H1 (cell line): ENCODE data around the gene ANKRD6. TPM values are rescaled to one million over a fixed set of nuclear protein-coding genes. Genes with fewer than 3 reads are reported as not detected.

ENCODE experiments used
- CTCF ChIA-PET: fragments of 300-600 bp; sonication (Branson Sonifier 250); formaldehyde crosslinking; loops from one replicate; lab custom pipeline; 2021; ENCODE audit not compliant: partially characterized antibody; lab: Charles Lee
- POLR2A ChIA-PET: fragments of 300-600 bp; sonication (Branson Sonifier 250); formaldehyde crosslinking; loops from one replicate; lab custom pipeline; 2021; ENCODE audit warnings: inconsistent platforms; ENCODE audit not compliant: partially characterized antibody; lab: Charles Lee
- DNase-seq, 2 experiments: peaks; one replicate each; pipeline versions ENCODE4 v3.0.0 to v3.0.0-alpha.2; 2010 to 2022; ENCODE audit warnings: low spot score in 2 of 2, low read depth in 1 of 2, mixed read lengths in 1 of 2
- FAIRE-seq: peaks from 2 replicates; lab custom pipeline; 2011; peaks lifted over from hg19 to GRCh38; lab: Jason Lieb, UNC
- H2AFZ ChIP-seq: 2 replicates; pipeline ENCODE4 v1.8.1; 2012; ENCODE audit warnings: low read length, inconsistent platforms
- H2AK5ac ChIP-seq: 2 replicates; pipeline ENCODE4 v1.6.1; 2013; ENCODE audit warnings: low read depth, low read length
- H2BK120ac ChIP-seq: replicated peaks from 2 replicates; pipeline ENCODE3; 2013; ENCODE audit warnings: low read depth, low read length, inconsistent platforms
- H2BK12ac ChIP-seq: 2 replicates; pipeline ENCODE4 v1.6.1; 2013; ENCODE audit warnings: low read depth, low read length
- H2BK15ac ChIP-seq: 2 replicates; pipeline ENCODE4 v1.6.1; 2013; ENCODE audit warnings: low read length
- H2BK20ac ChIP-seq: 2 replicates; pipeline ENCODE4 v1.6.1; 2013; ENCODE audit warnings: low read length
- H2BK5ac ChIP-seq: 2 replicates; pipeline ENCODE4 v1.6.1; 2013; ENCODE audit warnings: low read depth, low read length
- H3K14ac ChIP-seq: 2 replicates; pipeline ENCODE4 v1.6.1; 2013; ENCODE audit warnings: inconsistent platforms; ENCODE audit not compliant: insufficient read length
- H3K18ac ChIP-seq: 2 replicates; pipeline ENCODE4 v1.6.1; 2013; ENCODE audit warnings: low read length; ENCODE audit errors: extremely low read depth
- H3K23ac ChIP-seq: 2 replicates; pipeline ENCODE4 v1.6.1; 2013; ENCODE audit warnings: inconsistent platforms; ENCODE audit not compliant: insufficient read length
- H3K23me2 ChIP-seq: 2 replicates; pipeline ENCODE4 v1.6.1; 2013; ENCODE audit warnings: low read depth, low read length
- H3K27ac ChIP-seq: 2 replicates; pipeline ENCODE4 v1.6.1; 2011; ENCODE audit warnings: low read depth, low read length, inconsistent platforms
- H3K27me3 ChIP-seq, 4 experiments: replicated peaks in 1 of 4; 1 replicate in 1 of 4; 2 replicates in 3 of 4; pipeline versions ENCODE4 v1.6.1 to v1.8.1; 2011 to 2013; ENCODE audit warnings: low read length in 3 of 4, mild to moderate bottlenecking in 3 of 4, inconsistent platforms in 2 of 4, mixed read lengths in 2 of 4, moderate library complexity in 1 of 4; ENCODE audit not compliant: control insufficient read depth in 3 of 4, insufficient read depth in 3 of 4; ENCODE audit errors: extremely low read depth in 1 of 4
- H3K36me3 ChIP-seq, 4 experiments: 2 replicates each; pipeline versions ENCODE4 v1.6.1 to v1.8.1; 2011 to 2013; ENCODE audit warnings: mild to moderate bottlenecking in 4 of 4, low read length in 3 of 4, moderate library complexity in 2 of 4, control low read depth in 1 of 4, inconsistent platforms in 1 of 4; ENCODE audit not compliant: insufficient read depth in 4 of 4, control insufficient read depth in 2 of 4
- H3K4ac ChIP-seq: replicated peaks from 2 replicates; pipeline ENCODE3; 2013; ENCODE audit warnings: low read length, low read depth, mixed read lengths, inconsistent platforms; ENCODE audit not compliant: insufficient read length
- H3K4me1 ChIP-seq, 4 experiments: replicated peaks in 1 of 4; 1 replicate in 1 of 4; 2 replicates in 3 of 4; pipeline versions ENCODE4 v1.6.1 to v1.8.1; 2011 to 2013; ENCODE audit warnings: low read length in 3 of 4, inconsistent platforms in 2 of 4, mixed read lengths in 1 of 4; ENCODE audit not compliant: insufficient read depth in 4 of 4, control insufficient read depth in 3 of 4
- H3K4me2 ChIP-seq, 2 experiments: 2 replicates each; pipeline versions ENCODE4 v1.6.1 to v1.8.1; 2011 to 2013; ENCODE audit warnings: low read depth in 2 of 2, low read length in 2 of 2, control low read depth in 1 of 2, inconsistent platforms in 1 of 2, mild to moderate bottlenecking in 1 of 2; ENCODE audit not compliant: insufficient read depth in 1 of 2
- H3K4me3 ChIP-seq, 4 experiments: fragments of 200-600, 300-600 bp in 1 of 4; sonication (generic), shearing (Covaris generic), sonication (Bioruptor Twin) in 1 of 4; 2 replicates each; pipeline versions ENCODE4 v1.5.1 to v1.8.1; 2011 to 2016; ENCODE audit warnings: low read length in 4 of 4, low read depth in 3 of 4, control low read depth in 2 of 4, inconsistent platforms in 2 of 4, mild to moderate bottlenecking in 2 of 4, mixed read lengths in 1 of 4, moderate library complexity in 1 of 4; ENCODE audit not compliant: insufficient read depth in 2 of 4; ENCODE audit errors: extremely low read depth in 1 of 4
- H3K56ac ChIP-seq: replicated peaks from 2 replicates; pipeline ENCODE3; 2013; ENCODE audit warnings: low read depth, mild to moderate bottlenecking, mixed read lengths, low read length, inconsistent platforms; ENCODE audit not compliant: insufficient read length
- H3K79me1 ChIP-seq: 2 replicates; pipeline ENCODE4 v1.6.1; 2013; ENCODE audit warnings: low read depth, low read length, control low read depth
- H3K79me2 ChIP-seq, 2 experiments: 2 replicates each; pipeline versions ENCODE4 v1.6.1 to v1.8.1; 2012 to 2013; ENCODE audit warnings: low read length in 2 of 2, mild to moderate bottlenecking in 2 of 2, inconsistent platforms in 1 of 2; ENCODE audit not compliant: insufficient read depth in 2 of 2, control insufficient read depth in 1 of 2
- H3K9ac ChIP-seq, 4 experiments: replicated peaks in 1 of 4; 1 replicate in 1 of 4; 2 replicates in 3 of 4; pipeline versions ENCODE4 v1.6.1 to v1.8.1; 2011 to 2013; ENCODE audit warnings: low read depth in 3 of 4, low read length in 3 of 4, control low read depth in 2 of 4, mild to moderate bottlenecking in 2 of 4, moderate library complexity in 2 of 4, inconsistent platforms in 1 of 4; ENCODE audit errors: extremely low read depth in 1 of 4
- H3K9me3 ChIP-seq, 2 experiments: 2 replicates each; pipeline versions ENCODE4 v1.6.1 to v1.8.1; 2012 to 2013; ENCODE audit warnings: mild to moderate bottlenecking in 2 of 2, moderate library complexity in 2 of 2, control low read depth in 1 of 2, inconsistent platforms in 1 of 2, low read depth in 1 of 2, low read length in 1 of 2, mixed read lengths in 1 of 2; ENCODE audit not compliant: insufficient read depth in 2 of 2
- H4K20me1 ChIP-seq, 2 experiments: replicated peaks in 1 of 2; 2 replicates each; pipeline versions ENCODE3 to v1.8.1; 2011 to 2013; ENCODE audit warnings: inconsistent platforms in 2 of 2, low read length in 2 of 2, mild to moderate bottlenecking in 1 of 2; ENCODE audit not compliant: insufficient read depth in 2 of 2, control insufficient read depth in 1 of 2
- H4K5ac ChIP-seq: 2 replicates; pipeline ENCODE4 v1.6.1; 2013; ENCODE audit warnings: low read length, low read depth, mixed read lengths, inconsistent platforms; ENCODE audit not compliant: insufficient read length
- H4K8ac ChIP-seq: 2 replicates; pipeline ENCODE4 v1.8.0; 2013; ENCODE audit warnings: mild to moderate bottlenecking, moderate library complexity, low read length, inconsistent platforms; ENCODE audit not compliant: insufficient read depth; ENCODE audit errors: extremely low read depth
- H4K91ac ChIP-seq: replicated peaks from 2 replicates; pipeline ENCODE3; 2013; ENCODE audit warnings: low read length, mixed read lengths, inconsistent platforms; ENCODE audit not compliant: insufficient read length
- ASH2L ChIP-seq: fragments of 200-600, 300-600 bp; sonication (generic); IDR thresholded peaks from one replicate; pipeline ENCODE4 v1.7.1; 2017; ENCODE audit warnings: low read length
- CREB1 ChIP-seq: IDR thresholded peaks from 2 replicates; pipeline ENCODE4 v1.6.1; 2012; ENCODE audit warnings: inconsistent platforms
- POLR2AphosphoS5 ChIP-seq: IDR thresholded peaks from 2 replicates; pipeline ENCODE4 v1.6.1; 2011; ENCODE audit warnings: low read depth, low read length
- RFX5 ChIP-seq: IDR thresholded peaks from 2 replicates; pipeline ENCODE4 v1.6.1; 2011; ENCODE audit warnings: low read depth, low read length, improper control_type of control experiment, borderline replicate concordance
- WGBS, 2 experiments: shearing (Covaris generic) in 1 of 2; methylation state at CpG; one replicate each; pipeline versions ENCODE4 v1.1.6 to v1.1.7; 2013 to 2015; ENCODE audit warnings: low lambda C conversion rate in 2 of 2, mixed read lengths in 2 of 2, inconsistent platforms in 1 of 2, low coverage in 1 of 2, missing lambda C conversion rate in 1 of 2; ENCODE audit not compliant: insufficient replicate concordance in 2 of 2, insufficient coverage in 1 of 2, insufficient read length in 1 of 2; ENCODE audit errors: extremely low coverage in 1 of 2, missing lambda C conversion rate in 1 of 2; 5-methylcytosine and 5-hydroxymethylcytosine counted together
- polyA plus RNA-seq, 7 experiments: library from polyadenylated mRNA; depleted of rRNA in 3 of 7; stranded (reverse) in 5 of 7; unstranded in 2 of 7; fragments of >200 nt in 5 of 7; fragments of 200-250 nt in 2 of 7; gene quantifications; 1 replicate in 5 of 7; 2 replicates in 1 of 7; 4 replicates in 1 of 7; pipeline versions ENCODE4 v1.2.1 to v1.2.3, GENCODE V29; 2011 to 2013; ENCODE audit warnings: missing spikeins in 2 of 7, mixed read lengths in 2 of 7
- total RNA-seq: library from RNA; stranded (reverse); fragmentation: NEBNext Ultra II Directional; extraction: Animal tissue kit (Norgen Biotek cat#: 25700); gene quantifications from 2 replicates; pipeline ENCODE4 v1.2.1, GENCODE V29; 2021
- TF ChIP-seq, protein P1 (sequence below): IDR thresholded peaks from 2 replicates; pipeline ENCODE4 v1.6.1; 2011; ENCODE audit warnings: low read length, improper control_type of control experiment
- TF ChIP-seq, protein P2 (sequence below): IDR thresholded peaks from 2 replicates; pipeline ENCODE4 v1.6.1; 2012; ENCODE audit warnings: inconsistent platforms

Gene ANKRD6
- total and polyA plus RNA-seq, 2 of the 8 experiments (the other 6 are each of a cell fraction or from before 2014, with no cell fraction given) = 5.9 to 12.8 TPM

DNA sequence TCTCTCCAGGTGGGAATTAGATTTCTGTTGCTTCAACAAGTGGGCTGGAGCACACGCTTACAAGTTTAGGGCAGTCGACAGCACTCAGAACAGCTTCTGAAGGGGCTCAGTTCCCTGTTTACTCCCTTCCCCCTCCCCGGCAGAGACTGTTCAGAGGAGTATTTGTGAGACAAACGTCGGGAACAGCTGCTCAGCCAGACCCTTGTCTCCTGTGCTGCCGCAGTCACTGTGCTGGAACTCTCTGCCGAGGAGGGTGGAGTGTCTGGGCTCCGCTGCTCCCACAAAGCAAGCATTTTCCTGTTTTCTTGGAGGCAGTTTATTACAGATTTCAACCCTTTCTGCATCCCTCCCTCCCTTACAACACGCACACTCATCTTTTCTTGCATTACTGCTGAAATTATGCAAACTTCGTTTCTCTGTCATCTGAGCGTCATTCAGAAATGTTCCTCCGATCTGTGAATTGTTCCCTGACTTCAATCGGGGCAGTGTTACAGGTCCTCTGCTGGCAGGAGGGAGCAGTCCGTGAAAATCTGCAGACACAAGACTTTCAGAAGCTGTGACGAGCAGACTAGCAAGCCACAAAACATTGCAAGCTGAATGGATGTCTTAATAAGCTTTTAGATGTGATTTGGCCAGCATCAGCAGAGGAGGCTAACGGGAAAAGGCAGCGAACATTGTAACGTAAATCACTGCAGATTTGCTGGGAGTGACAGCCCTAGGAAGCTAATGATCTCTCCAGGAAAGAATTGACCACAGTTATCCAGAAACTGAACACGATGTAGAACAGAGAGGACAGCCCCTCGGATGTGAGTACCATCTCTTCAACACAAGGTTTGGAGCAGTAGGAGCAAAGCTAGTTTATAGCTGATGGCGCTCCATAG, 129.4 kb downstream of the ANKRD6 start:
- Histone ChIP-seq H3K4me2 (no peak overlapping the region; a peak in 1 of 4 replicates), H2BK120ac (no peak overlapping the region), H4K8ac (no peak overlapping the region), H3K27ac (no peak overlapping the region), H3K18ac (no peak overlapping the region), H3K36me3 (no peaks in the 10 kb centered on the region; a peak in 1 of 8 replicates), H3K4ac (no peak overlapping the region), H4K20me1 (no peaks in the 10 kb centered on the region), H3K9me3 (peaks cover 9 to 11% of the 10 kb centered on the region in 2 experiments), H3K4me3 (no peak overlapping the region), H4K5ac (no peak overlapping the region), H4K91ac (no peak overlapping the region), H3K9ac (no peak overlapping the region), H2BK15ac (no peak overlapping the region), H2BK5ac (no peak overlapping the region), H3K23ac (no peak overlapping the region), H3K56ac (no peak overlapping the region), H2AK5ac (0 out of 2 replicates have a peak overlapping the region, but pooled peaks have one; percentile 55), H3K23me2 (no peaks in the 10 kb centered on the region), H3K27me3 (no peaks in the 10 kb centered on the region), H3K79me1 (no peaks in the 10 kb centered on the region), H3K14ac (no peak overlapping the region), H3K79me2 (no peaks in the 10 kb centered on the region), H2BK12ac (no peak overlapping the region), H2BK20ac (no peak overlapping the region), H2AFZ (no peak overlapping the region), H3K4me1 (peaks cover 0 to 12% (median 4%) of the 10 kb centered on the region in 4 experiments; a peak in 3 of 7 replicates)
- ChIA-PET POLR2A (no interaction called here), CTCF (interaction anchor here (0.8 to 2.1 kb wide), 8 partner anchors 9 to 190 kb away, joined by 3 to 7 read pairs (median 3); no protein-coding TSS in a partner anchor)
- no peak for TF ChIP-seq ASH2L
- TF ChIP-seq, protein P1, sequence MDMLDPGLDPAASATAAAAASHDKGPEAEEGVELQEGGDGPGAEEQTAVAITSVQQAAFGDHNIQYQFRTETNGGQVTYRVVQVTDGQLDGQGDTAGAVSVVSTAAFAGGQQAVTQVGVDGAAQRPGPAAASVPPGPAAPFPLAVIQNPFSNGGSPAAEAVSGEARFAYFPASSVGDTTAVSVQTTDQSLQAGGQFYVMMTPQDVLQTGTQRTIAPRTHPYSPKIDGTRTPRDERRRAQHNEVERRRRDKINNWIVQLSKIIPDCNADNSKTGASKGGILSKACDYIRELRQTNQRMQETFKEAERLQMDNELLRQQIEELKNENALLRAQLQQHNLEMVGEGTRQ = no peak
- TF ChIP-seq POLR2AphosphoS5 = no peak
- no peak for TF ChIP-seq RFX5
- no peak for TF ChIP-seq CREB1
- TF ChIP-seq, protein P2, sequence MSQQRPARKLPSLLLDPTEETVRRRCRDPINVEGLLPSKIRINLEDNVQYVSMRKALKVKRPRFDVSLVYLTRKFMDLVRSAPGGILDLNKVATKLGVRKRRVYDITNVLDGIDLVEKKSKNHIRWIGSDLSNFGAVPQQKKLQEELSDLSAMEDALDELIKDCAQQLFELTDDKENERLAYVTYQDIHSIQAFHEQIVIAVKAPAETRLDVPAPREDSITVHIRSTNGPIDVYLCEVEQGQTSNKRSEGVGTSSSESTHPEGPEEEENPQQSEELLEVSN = no peak
- no peak for FAIRE-seq
- WGBS, 2 experiments = 75% methylated on average over 21 of the region's 21 CpGs; no CpG with 5 or more reads in 1 of the 2 experiments
- no peak for DNase-seq
